HG03442 (cell line): Measurements from ENCODE around the gene COQ10B.
"Not testable (repeated sequence)": the region's sequence is repeated elsewhere in the genome, so short reads cannot be mapped to it uniquely, and the experiment has no call there.

Experiments
- ATAC-seq: cut with Tn5 transposase; IDR thresholded peaks from one replicate; pipeline ENCODE4 v1.9.1; 2021; ENCODE audit warnings: mild to moderate bottlenecking, moderate library complexity; ENCODE audit not compliant: unreplicated experiment

Gene COQ10B

DNA sequence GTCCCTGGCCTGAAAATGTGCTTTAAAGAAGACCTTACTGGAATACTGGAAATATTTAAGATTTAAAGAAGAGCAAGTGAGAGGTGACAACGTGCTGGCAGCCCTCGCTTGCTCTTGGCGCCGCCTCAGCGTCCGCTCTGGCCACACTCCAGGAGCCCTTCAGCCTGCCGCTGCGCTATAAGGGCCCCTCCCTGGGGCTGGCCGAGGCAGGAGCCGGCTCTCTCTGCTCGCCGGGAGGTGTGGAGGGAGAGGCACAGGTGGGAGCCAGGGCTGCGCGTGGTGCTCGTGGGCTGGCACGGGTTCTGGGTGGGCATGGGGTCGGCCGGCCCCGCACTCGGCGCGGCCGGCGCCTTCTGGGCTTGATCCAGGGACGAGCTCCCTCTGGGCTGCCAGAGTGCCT, 2.9 kb upstream of the COQ10B start:
- no peak for ATAC-seq

DNA sequence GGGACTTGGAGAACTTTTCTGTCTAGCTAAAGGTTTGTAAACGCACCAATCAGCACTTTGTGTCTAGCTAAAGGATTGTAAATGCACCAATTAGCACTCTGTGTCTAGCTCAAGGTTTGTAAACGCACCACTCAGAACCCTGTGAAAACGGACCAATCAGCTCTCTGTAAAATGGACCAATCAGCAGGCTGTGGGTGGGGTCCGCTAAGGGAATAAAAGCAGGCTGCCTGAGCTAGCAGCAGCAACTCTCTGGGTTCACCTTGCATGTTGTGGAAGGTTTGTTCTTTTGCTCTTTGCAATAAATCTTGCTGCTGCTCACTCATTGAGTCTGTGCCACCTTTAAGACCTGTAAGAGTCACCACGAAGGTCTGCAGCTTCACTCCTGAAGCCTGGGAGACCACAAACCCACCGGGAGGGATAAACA, 2.4 kb upstream of the COQ10B start:
- ATAC-seq: not testable (repeated sequence)

DNA sequence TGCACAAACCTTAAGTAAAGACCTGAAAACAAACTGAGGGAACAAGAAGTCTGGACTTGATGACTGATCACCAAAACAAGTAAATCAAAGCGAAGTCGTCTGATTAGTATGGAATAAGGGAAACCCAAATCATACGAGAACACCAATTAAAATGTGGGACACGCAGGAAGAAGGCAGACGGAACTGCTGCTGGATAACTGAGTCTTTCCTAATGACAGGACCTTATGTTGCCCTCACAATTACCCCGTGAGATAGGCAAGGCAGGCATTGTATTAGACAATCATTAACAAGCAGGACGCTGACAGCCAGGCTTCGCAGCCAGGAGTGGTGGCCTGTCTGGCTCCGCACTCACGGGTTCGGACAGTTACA, 614 bp upstream of the COQ10B start:
- ATAC-seq: no peak

DNA sequence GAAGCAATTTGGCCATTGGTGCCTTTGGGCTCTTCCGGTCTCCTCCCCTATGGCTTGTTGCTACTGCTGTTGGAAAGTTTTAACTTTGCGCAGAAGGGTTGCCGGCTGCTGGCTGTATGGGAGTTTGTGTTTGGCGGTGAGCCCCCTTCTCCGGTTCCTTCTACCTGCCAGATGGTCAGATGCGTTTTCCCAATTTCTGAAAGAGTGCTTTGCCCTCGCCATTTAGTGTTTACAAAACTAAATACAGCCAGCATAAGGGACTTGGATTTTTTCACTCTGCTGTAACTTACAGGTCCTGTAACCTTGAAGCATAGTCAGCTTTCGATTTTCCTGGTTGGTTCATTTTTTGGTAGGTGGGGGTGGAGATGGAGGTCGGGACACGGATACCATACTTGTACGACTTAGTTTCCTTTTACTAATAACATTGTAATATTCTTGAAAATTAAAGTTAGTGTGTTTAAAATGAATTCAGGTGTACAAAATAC, 604 bp downstream of the COQ10B start:
- ATAC-seq: peak; percentile 27

DNA sequence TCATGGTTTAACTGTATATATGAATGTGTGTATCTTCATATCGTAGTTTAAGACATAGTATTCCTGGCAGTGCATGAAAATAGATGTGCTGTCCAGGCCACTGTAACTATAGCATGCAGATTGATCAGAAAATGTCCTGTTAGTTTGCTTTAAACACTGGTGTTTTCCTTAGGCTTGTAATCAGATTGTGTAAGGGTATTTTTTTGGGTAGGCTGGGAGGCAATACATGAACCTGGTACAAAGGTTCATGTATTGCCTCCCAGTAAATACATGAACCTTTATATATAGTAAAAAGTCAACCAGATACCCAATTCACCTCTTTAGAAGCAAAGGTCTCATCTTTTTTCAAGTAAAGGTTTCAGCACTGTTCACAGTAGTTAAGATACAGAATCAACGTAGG, 1.6 kb downstream of the COQ10B start:
- no peak for ATAC-seq

DNA sequence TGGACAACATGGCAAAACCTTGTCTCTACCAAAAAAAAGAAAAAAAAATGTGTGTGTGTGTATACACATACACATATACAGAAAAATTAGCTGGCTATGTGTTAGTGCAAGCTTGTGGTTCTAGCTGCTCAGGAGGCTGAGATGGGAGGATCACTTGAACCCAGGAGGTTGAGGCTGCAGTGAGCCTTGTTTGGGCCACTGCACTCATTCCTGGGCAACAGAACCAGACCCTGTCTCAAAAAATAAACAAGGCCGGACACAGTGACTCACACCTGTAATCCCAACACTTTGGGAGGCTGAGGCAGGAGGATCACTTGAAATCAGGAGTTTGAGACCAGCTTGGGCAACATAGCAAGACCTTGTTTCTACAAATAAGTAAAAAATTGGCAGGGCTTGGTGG, 2.1 kb downstream of the COQ10B start:
- ATAC-seq: no peak

DNA sequence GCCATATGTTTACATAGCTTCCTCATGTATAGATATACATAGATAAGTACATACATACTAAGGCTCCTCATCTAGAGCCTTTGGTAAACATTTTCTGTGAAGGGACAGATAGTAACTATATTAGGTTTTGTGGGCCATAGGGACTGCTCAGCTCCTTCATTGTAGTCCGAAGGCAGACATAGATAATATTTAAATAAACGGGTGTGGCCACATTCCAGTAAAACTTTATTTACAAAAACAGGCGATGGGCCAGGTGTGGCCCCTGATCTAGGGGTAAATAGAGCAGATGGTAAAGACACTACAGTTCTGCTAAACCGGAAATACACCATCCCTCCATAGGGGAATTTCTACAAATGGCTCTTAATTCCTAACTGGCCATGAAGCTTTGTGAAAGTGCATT, 7.3 kb downstream of the COQ10B start:
- ATAC-seq: no peak

DNA sequence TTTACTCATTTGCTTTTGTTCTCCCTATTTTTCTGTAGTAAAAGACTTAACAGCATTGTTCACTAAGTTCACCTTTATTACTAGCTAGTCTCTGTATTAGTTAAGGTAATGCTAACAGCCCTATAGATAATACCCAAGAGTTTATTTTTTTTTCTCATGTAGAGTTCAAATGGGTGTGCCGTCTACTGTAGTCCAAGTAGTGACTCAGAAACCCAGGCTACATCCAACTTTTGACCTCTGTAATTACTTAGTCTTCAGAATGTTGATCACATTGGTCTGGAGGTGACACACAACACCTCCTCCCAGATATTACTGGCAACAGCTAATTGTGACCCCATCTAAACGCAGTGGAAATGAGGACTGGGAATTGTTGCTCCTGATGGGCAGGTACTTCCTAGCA, 7.7 kb downstream of the COQ10B start:
- ATAC-seq: no peak

DNA sequence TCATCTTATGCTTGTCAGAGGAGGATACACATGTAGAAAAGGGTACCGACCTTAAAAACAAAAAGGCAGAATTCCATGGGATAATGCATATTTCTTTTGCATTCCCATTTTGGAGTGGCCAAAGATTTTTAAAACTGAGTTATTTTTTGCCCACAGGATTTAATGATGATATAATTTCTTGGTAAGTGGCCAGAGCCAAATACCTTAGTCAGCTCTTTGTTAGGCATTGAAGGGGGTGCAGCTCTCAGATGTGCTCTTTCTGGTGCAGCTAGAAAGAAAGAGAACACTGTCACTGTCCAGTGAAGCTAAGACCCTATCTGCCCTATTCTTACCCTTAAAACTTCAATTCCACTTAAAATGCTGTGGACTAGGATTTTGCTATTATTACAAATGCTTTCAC, 10.8 kb downstream of the COQ10B start:
- no peak for ATAC-seq

DNA sequence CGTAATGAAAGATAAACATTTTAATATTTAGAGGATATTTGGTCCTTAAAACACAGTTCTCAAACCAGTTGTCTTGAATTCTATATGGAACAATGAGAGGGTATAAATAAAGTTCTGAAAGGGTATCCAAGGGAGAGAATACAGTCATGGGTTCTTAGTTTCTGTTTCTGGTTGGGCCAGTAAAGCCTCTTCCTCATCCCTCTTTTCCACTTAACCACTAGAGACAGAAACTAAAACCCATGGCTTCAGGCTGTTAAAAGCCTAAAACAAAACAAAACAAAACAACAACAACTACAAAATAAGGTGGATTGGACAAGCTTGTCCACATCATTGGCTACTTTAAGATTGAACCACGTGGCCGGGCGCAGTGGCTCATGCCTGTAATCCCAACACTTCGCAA, 18.8 kb downstream of the COQ10B start:
- no peak for ATAC-seq

DNA sequence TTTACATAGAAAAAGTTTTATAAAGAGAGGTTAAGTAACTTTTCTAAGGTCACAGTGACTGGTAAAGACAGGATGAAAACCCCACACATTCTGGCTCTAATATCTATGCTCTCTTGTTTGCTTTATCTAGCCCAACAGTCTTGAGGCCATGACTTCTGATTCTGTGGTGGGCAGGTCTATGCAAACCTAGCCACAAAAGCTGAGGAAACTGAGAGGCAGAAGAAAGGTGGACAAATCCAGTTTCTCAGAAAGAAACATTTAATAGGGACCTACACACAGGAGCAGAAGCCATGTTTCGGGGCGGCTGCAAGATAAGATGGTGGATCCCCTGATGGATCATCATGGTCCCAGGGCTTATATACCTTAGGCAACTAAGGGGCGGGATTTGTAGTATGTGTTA, 24.4 kb downstream of the COQ10B start:
- no peak for ATAC-seq

DNA sequence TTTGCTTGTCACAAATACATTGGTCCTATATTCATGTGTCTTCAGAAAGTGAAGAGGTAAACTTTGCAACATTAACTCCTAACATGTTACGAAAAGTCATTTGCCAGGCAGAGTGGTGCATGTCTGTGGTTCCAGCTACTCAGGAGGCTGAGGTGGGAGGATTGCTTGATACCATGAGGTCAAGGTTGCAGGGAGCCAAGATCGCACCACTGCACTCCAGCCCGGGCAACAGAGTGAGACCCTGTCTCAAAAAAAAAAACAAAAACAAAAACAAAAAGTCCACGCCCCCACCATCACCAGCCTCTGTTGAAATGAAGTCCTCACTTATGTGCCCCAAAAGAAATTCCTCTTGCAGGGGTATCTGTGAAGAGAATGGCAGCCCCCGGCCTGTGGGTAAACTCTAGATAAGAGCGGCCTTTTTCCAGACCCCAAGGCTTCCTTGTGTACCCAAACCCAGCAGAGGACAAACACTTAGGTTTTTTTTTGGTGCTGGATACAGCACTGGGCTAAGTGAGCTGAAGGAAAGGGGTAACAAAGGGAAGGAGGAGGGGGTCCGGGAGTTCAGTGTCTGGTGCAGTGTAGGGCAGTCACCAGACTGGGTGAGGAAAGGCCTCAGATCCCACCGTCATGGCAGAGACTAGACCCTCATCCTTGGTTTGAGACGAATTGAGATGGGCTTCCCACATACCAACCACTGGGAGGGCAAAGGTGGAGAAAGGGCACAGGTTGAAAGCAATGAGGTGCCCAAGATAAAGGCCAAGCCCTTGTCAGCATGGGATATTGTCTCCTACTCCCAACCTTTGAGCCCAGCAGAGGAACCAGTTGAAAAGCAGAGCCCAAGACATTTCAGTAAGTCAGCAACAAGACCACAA, 27.0 kb downstream of the COQ10B start:
- ATAC-seq: no peak

DNA sequence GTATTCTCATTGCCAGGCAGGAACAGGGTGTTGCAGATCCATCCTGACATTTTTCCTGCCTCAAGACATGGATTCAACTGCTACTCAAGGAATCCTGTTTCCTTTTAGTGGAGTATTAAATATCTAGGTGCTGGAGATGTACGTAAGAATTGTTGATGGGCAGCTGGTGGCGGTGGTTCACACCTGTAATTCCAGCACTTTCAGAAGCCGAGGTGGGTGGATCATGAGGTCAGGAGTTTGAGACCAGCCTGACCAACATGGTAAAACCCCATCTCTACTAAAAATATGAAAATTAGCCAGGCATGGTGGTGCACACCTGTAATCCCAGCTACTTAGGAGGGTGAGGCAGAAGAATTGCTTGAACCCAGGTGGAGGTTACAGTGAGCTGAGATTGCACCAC, 30.9 kb downstream of the COQ10B start:
- ATAC-seq: not testable (repeated sequence)

DNA sequence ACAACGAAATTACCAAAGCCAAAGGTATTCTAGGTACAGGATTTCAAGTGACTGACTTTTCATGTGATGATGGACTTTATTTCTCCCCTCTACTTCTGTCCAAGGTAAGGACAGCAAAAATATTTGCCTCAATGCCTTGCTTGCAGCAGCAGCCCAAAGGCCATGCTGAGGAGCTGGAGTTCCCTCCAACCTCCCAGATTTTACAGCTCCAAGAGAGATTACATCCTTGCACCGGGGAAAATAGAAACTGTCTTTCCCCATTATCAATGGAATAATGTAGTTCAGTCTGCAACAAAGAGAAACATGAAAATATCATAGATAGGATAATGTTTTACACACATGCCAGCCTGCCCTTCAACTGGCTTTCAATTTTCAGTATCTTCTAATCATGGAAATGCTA, 32.8 kb downstream of the COQ10B start:
- ATAC-seq: no peak

DNA sequence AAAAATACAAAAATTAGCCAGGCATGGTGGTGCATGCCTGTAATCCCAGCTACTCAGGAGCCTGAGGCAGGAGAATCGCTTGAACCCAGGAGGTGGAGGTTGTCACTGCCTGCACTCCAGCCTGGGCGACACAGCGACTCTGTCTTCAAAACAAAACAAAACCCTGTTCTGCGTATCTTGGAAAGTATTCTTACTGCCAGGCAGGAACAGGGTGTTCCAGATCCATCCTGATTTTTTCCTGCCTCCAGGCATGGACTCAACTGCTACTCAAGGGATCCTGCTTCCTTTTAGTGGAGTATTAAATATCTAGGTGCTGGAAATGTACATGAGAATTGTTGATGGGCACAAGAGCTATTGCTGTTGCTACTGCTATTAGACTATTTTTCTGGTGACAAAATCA, 34.0 kb downstream of the COQ10B start:
- no peak for ATAC-seq

DNA sequence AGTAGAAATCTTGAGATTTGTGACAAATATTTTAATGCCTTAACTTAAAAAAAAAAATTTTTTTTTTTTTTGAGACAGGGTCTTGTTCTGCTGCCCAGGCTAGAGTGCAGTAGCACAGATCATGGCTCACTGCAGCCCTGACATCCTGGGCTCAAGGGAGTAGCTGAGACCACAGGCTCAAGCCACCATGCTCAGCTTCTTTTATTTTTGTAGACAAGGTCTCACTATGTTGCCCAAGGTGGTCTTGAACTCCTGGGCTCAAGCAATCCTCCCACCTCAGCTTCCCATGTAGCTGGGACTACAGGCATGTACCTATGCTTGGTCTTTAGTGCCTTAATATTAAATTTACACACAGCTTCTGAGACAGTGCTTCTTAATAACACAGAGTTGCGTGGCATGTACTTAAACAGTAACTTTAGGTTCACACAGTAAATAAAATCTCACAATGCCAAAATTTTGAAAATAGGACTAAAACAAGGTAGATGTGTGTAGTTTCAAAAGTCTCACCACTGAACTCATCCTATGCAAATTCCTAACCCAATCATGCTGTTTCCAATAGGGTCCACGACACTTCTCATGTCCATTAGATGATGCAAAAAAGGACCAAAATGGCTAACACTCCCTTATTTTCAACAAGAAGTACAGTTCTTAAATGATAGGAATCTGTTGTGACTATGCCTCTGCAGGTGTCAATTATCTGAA, 42.2 kb downstream of the COQ10B start:
- ATAC-seq: no peak

DNA sequence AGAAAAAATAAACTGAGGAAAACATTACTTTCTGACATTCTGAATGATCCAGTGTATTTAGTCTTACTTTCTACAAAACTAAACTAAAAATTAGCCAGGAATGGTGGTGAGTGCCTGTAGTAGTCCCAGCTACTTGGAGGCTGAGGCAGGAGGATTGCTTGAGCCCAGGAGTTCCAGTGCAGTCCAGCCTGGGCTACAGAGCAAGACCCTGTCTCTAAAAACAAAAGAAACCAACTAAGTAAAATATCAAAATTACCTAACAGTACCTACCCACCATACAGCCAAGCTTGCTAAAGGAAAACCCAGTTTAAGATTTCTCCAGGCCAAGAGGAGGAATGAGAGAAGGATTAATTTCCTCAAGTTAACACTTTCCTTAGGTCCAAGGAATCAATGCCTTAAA, 43.3 kb downstream of the COQ10B start:
- ATAC-seq: no peak

DNA sequence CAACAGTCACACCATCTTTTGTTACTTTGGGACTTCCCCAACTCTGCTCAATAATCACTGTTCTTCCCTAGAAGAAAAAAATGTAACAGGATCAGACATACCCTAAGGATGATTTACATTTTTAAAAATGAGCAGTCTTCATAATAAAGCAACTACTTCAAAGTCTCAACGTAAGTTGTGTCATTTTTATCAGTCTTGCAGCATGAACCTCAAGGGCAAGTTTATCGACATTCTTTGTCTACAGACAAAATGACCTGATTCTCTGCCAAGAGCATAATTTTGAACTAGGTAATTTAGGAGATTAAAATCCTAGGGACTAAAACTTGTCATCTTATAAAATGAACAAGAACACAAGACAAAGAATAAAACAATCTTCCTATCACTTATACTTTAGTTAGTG, 44.0 kb downstream of the COQ10B start:
- ATAC-seq: no peak

DNA sequence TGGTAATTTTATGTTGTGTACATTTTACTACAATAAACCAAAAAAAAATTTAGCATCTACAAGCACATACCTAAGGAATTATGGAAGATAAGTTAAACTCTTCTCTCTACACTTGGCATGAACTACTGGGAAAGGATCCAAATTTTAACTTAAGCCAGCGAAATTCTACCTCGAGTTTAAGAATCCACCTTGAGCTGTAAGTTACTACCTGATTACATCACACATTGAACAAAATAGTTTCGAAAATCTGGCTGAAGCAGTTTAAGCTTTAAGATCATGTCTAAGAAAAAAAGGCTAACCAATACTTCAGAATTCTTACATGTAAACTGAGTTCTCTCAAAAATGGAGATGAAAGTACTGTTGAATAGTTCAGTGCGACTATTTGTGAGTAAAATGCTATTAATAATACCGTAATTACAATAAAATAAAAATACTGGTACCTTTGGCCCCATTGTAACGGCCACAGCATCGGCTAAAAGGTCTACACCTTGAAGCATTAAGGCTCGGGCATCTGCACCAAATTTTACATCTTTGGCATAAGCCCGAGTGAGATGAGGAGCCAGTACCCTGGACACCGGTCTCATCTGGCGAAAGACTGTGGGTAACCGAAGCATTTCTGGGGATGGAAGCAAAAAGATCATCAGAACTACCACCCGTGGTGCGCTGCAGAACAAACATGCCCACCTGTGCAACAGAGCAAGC, 45.0 kb downstream of the COQ10B start:
- no peak for ATAC-seq

DNA sequence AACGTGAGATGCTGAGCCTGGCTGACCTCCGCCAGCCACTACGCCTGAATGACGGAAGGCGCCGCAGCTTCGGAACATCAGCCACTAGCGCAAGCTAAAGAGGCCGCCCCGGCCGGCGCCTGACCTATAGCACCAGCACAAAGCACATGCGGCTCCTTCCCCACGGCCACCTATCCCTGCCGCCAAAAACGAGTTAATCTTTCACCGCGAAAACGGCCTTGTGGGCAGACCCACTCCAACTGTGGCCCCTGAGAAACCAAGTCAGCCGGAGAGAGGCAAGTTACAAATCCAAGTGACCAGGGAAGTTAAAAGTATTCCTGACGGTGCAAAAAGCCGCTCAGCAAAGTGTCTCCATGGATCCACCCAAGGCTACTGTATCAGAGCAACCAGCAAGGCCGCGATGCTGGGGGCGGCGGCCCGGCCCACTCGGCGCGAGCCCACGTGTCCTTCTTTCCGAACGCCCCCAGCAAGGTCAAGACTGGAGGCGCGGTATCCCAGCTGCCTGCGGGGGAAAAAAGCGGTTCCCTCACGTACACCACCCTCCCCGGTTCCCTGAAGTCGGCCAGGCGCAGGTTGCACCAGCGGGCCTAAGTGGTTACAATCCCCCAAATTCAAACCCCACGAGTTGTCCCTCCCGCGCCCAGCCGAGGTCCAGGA, 45.7 kb downstream of the COQ10B start:
- peak; percentile 14 for ATAC-seq
